Neural progenitor cell (in vitro differentiated cells): ENCODE data around the gene GANAB.

Experiments
- CTCF ChIP-seq: fragments of 200-600 bp; sonication (generic); IDR thresholded peaks from 2 replicates; pipeline ENCODE4 v1.5.1; 2017; ENCODE audit warnings: antibody characterized with exemption, mild to moderate bottlenecking
- EZH2 ChIP-seq: fragments of 200-600 bp; sonication (generic); IDR thresholded peaks from 2 replicates; pipeline ENCODE4 v1.6.1; 2017; ENCODE audit warnings: antibody characterized with exemption, mild to moderate bottlenecking, moderate library complexity
- EZH2phosphoT487 ChIP-seq: fragments of 200-600 bp; sonication (generic); IDR thresholded peaks from 2 replicates; pipeline ENCODE4 v1.6.1; 2017; ENCODE audit warnings: antibody characterized with exemption

- no peak for TF ChIP-seq CTCF
- no peak for TF ChIP-seq EZH2
- TF ChIP-seq EZH2phosphoT487 = no peak
These were observed 43.2 kb upstream of the GANAB start, which contains the start of gene LRRN4CL for GRCh38 chr11:62689421-62690183.
